OCI-LY1 (cell line): ENCODE measurements around the gene DUSP12.

Experiments
- H2AFZ ChIP-seq: fragments of 200-600 bp; sonication (generic), shearing (Covaris generic); 2 replicates; pipeline ENCODE4 v1.6.0; 2014; ENCODE audit warnings: antibody characterized with exemption, mild to moderate bottlenecking, low read length
- H3F3A ChIP-seq: fragments of 200-600 bp; sonication (generic), shearing (Covaris generic); 2 replicates; pipeline ENCODE4 v1.6.0; 2014; ENCODE audit warnings: mild to moderate bottlenecking, antibody characterized with exemption, low read length, moderate library complexity; ENCODE audit not compliant: insufficient read depth
- H3K27ac ChIP-seq: fragments of 200-600 bp; sonication (generic); 2 replicates; pipeline ENCODE4 v1.5.1; 2014; ENCODE audit warnings: low read length, mixed run types, mild to moderate bottlenecking, low read depth; ENCODE audit not compliant: poor library complexity, severe bottlenecking
- H3K27me3 ChIP-seq: fragments of 200-600 bp; sonication (generic); 2 replicates; pipeline ENCODE4 v1.6.0; 2014; ENCODE audit warnings: antibody characterized with exemption, mild to moderate bottlenecking, low read length, moderate library complexity; ENCODE audit not compliant: insufficient read depth
- H3K36me3 ChIP-seq: fragments of 200-600 bp; sonication (generic); 2 replicates; pipeline ENCODE4 v1.6.1; 2014; ENCODE audit warnings: mild to moderate bottlenecking, antibody characterized with exemption, low read length, moderate library complexity, mixed read lengths; ENCODE audit not compliant: insufficient read depth
- H3K4me1 ChIP-seq: fragments of 200-600 bp; sonication (generic); 2 replicates; pipeline ENCODE4 v1.5.1; 2014; ENCODE audit warnings: mild to moderate bottlenecking, low read length, moderate library complexity; ENCODE audit not compliant: insufficient read depth, severe bottlenecking
- H3K4me2 ChIP-seq: fragments of 200-600 bp; sonication (generic), shearing (Covaris generic); 2 replicates; pipeline ENCODE4 v1.6.1; 2014; ENCODE audit warnings: low read length
- H3K4me3 ChIP-seq: fragments of 200-600 bp; sonication (generic); 2 replicates; pipeline ENCODE4 v1.5.1; 2014; ENCODE audit warnings: low read length, low read depth, mild to moderate bottlenecking, mixed read lengths; ENCODE audit not compliant: poor library complexity, severe bottlenecking
- H3K79me2 ChIP-seq: fragments of 200-600 bp; shearing (Covaris generic); 2 replicates; pipeline ENCODE4 v1.6.1; 2016; ENCODE audit warnings: mixed run types, low read length, mixed read lengths; ENCODE audit not compliant: insufficient read depth
- H3K9ac ChIP-seq: fragments of 200-600 bp; sonication (generic), shearing (Covaris generic); 2 replicates; pipeline ENCODE4 v1.6.1; 2014; ENCODE audit warnings: mild to moderate bottlenecking, low read length, mixed read lengths
- H3K9me2 ChIP-seq: fragments of 200-600 bp; sonication (generic), shearing (Covaris generic); 2 replicates; pipeline ENCODE4 v1.6.1; 2014; ENCODE audit warnings: low read depth, mild to moderate bottlenecking, low read length, mixed read lengths
- H3K9me3 ChIP-seq: fragments of 200-600 bp; shearing (Covaris generic); 2 replicates; pipeline ENCODE4 v1.6.1; 2014; ENCODE audit warnings: low read length, mixed read lengths
- H4K20me1 ChIP-seq: fragments of 200-600 bp; sonication (generic), shearing (Covaris generic); 2 replicates; pipeline ENCODE4 v1.6.0; 2016; ENCODE audit warnings: mild to moderate bottlenecking, low read length; ENCODE audit not compliant: insufficient read depth
- EZH2 ChIP-seq: fragments of 200-600 bp; sonication (generic), shearing (Covaris generic); IDR thresholded peaks from 2 replicates; pipeline ENCODE4 v1.8.0; 2017; ENCODE audit warnings: borderline replicate concordance, mixed run types, mild to moderate bottlenecking, antibody characterized with exemption, low read length, moderate library complexity, mixed read lengths
- TF ChIP-seq, protein P1 (sequence below): fragments of 200-600 bp; sonication (generic), shearing (Covaris generic); IDR thresholded peaks from 2 replicates; pipeline ENCODE4 v1.5.1; 2017; ENCODE audit warnings: mild to moderate bottlenecking, antibody characterized with exemption, low read length, moderate library complexity, mixed read lengths

DUSP12 gene

DNA sequence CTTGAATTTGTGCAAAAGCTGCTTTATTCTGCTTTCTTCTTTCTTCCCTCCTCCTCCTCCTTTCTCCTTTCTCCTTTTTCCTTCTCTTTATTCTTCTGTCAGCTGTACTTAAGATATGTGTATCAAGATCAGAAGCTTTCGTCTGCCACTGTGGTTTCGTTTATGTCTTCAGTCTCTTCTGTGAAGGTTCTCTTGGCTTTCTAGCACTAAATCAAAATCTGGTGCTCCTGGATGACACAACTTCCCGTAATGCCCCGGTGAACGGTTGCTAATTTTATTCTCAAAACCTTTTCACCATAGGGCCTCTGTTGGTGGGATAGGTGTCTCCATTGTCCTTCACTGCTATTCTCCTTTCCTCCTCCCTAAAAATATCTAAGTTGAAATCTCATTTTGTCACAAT lies 21.6 kb downstream of the DUSP12 start:
- Histone ChIP-seq H4K20me1 (no peaks in the 10 kb centered on the region), H3K9me2 (no peaks in the 10 kb centered on the region), H3F3A (no peaks in the 10 kb centered on the region), H3K36me3 (no peaks in the 10 kb centered on the region), H3K27me3 (no peaks in the 10 kb centered on the region), H3K9me3 (no peaks in the 10 kb centered on the region), H3K4me1 (peaks cover 22% of the 10 kb centered on the region), H3K79me2 (peaks cover 17% of the 10 kb centered on the region), H3K4me3 (no peak overlapping the region), H3K27ac (no peak overlapping the region), H3K4me2 (no peak overlapping the region), H3K9ac (no peak overlapping the region), H2AFZ (no peak overlapping the region)
- no peak for TF ChIP-seq EZH2
- TF ChIP-seq, protein P1, sequence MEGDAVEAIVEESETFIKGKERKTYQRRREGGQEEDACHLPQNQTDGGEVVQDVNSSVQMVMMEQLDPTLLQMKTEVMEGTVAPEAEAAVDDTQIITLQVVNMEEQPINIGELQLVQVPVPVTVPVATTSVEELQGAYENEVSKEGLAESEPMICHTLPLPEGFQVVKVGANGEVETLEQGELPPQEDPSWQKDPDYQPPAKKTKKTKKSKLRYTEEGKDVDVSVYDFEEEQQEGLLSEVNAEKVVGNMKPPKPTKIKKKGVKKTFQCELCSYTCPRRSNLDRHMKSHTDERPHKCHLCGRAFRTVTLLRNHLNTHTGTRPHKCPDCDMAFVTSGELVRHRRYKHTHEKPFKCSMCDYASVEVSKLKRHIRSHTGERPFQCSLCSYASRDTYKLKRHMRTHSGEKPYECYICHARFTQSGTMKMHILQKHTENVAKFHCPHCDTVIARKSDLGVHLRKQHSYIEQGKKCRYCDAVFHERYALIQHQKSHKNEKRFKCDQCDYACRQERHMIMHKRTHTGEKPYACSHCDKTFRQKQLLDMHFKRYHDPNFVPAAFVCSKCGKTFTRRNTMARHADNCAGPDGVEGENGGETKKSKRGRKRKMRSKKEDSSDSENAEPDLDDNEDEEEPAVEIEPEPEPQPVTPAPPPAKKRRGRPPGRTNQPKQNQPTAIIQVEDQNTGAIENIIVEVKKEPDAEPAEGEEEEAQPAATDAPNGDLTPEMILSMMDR = no peak

- Histone ChIP-seq H3K9me3 (no peaks in the 10 kb centered on the region), H3K4me2 (no peak overlapping the region), H3F3A (no peaks in the 10 kb centered on the region), H4K20me1 (no peaks in the 10 kb centered on the region), H3K27me3 (no peaks in the 10 kb centered on the region), H3K36me3 (no peaks in the 10 kb centered on the region), H3K9ac (no peak overlapping the region), H2AFZ (no peak overlapping the region), H3K79me2 (peaks cover 14% of the 10 kb centered on the region), H3K4me3 (no peak overlapping the region), H3K27ac (no peak overlapping the region), H3K9me2 (no peaks in the 10 kb centered on the region), H3K4me1 (peaks cover 22% of the 10 kb centered on the region)
- TF ChIP-seq EZH2 = no peak
These were observed 22.4 kb downstream of the DUSP12 start for GRCh38 chr1:161771973-161772372.

DNA sequence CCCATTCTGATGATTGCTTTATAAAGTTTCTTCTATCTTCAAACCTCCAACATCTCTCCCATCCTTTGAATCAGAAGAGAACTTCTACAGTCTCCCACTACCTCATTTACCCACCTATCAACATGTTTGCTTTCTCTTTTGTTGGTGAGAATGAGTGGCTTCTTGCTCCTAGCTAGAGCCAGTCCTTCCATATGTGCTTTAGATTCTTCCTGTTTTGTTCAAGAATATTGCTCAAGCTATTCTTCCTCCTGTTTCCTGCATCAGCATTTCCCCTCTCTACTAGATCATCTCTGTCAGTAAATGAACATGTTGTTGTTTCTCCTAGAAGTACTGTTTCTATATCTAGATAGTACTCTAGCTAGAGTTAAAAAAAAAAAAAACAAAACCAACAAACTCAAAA lies 22.8 kb downstream of the DUSP12 start:
- Histone ChIP-seq H3K9me2 (no peaks in the 10 kb centered on the region), H3K4me1 (peaks cover 22% of the 10 kb centered on the region), H3K27ac (no peak overlapping the region), H3F3A (no peaks in the 10 kb centered on the region), H3K4me3 (no peak overlapping the region), H3K9ac (no peak overlapping the region), H3K9me3 (no peaks in the 10 kb centered on the region), H3K27me3 (no peaks in the 10 kb centered on the region), H2AFZ (no peak overlapping the region), H4K20me1 (no peaks in the 10 kb centered on the region), H3K4me2 (no peak overlapping the region), H3K79me2 (peaks cover 9% of the 10 kb centered on the region), H3K36me3 (no peaks in the 10 kb centered on the region)
- TF ChIP-seq, protein P1 = no peak
- TF ChIP-seq EZH2 = no peak

- Histone ChIP-seq H3K27ac (no peak overlapping the region), H3K9ac (no peak overlapping the region), H3F3A (no peaks in the 10 kb centered on the region), H2AFZ (no peak overlapping the region), H3K4me1 (peaks cover 29% of the 10 kb centered on the region), H3K79me2 (0 out of 2 replicates have a peak, but pooled peaks cover 3% of the 10 kb centered on the region), H3K4me3 (no peak overlapping the region), H3K9me2 (no peaks in the 10 kb centered on the region), H3K27me3 (no peaks in the 10 kb centered on the region), H4K20me1 (no peaks in the 10 kb centered on the region), H3K4me2 (no peak overlapping the region), H3K36me3 (no peaks in the 10 kb centered on the region), H3K9me3 (no peaks in the 10 kb centered on the region)
- TF ChIP-seq, protein P1 = no peak
- TF ChIP-seq EZH2 = no peak
These were observed 24.2 kb downstream of the DUSP12 start for GRCh38 chr1:161773791-161774190.
